IMR-90 (cell line): ENCODE data around the gene MCTP1. TPM values are rescaled to one million over a fixed set of nuclear protein-coding genes. Genes with fewer than 3 reads are reported as not detected.

Source experiments
- ATAC-seq: fragments of 200-7000 bp; cut with Tn5 transposase; 2 replicates; pipeline ENCODE4 v1.9.1; 2020; ENCODE audit warnings: low read depth, mild to moderate bottlenecking, moderate library complexity
- BruUV-seq: library from RNA; stranded (reverse); fragments of 400-500 nt; replicated peaks from 2 replicates; lab custom pipeline; 2021; lab: Mats Ljungman, UMichigan
- CTCF ChIA-PET: fragments of 300-600 bp; formaldehyde crosslinking; extraction: SDS; loops from one replicate; lab custom pipeline; 2021; ENCODE audit warnings: antibody characterized with exemption; lab: Yijun Ruan, JAX
- POLR2A ChIA-PET: fragments of 300-600 bp; sonication (Branson Sonifier 250); formaldehyde crosslinking; loops from one replicate; lab custom pipeline; 2022; ENCODE audit warnings: antibody characterized with exemption; ENCODE audit not compliant: unreplicated experiment; lab: Charles Lee
- DNase-seq: peaks from one replicate; pipeline ENCODE4 v3.0.0; 2013
- H2AFZ ChIP-seq: replicated peaks from 2 replicates; pipeline ENCODE3; 2013; ENCODE audit warnings: low read length, mild to moderate bottlenecking; ENCODE audit not compliant: poor library complexity
- H2AK5ac ChIP-seq: 2 replicates; pipeline ENCODE4 v1.6.1; 2013; ENCODE audit warnings: low read depth, low read length, inconsistent platforms
- H2AK9ac ChIP-seq: replicated peaks from 2 replicates; pipeline ENCODE3; 2013; ENCODE audit warnings: mild to moderate bottlenecking, low read depth, low read length, moderate library complexity; ENCODE audit not compliant: poor library complexity
- H2BK120ac ChIP-seq: 2 replicates; pipeline ENCODE4 v1.6.1; 2013; ENCODE audit warnings: low read depth, low read length, inconsistent platforms
- H2BK15ac ChIP-seq: 3 replicates; pipeline ENCODE4 v1.6.1; 2013; ENCODE audit warnings: low read depth, low read length, inconsistent platforms
- H2BK20ac ChIP-seq: 2 replicates; pipeline ENCODE4 v1.6.1; 2013; ENCODE audit warnings: low read depth, mild to moderate bottlenecking, inconsistent platforms, low read length, moderate library complexity
- H2BK5ac ChIP-seq: 2 replicates; pipeline ENCODE4 v1.6.1; 2013; ENCODE audit warnings: mild to moderate bottlenecking, low read depth, low read length, inconsistent platforms; ENCODE audit not compliant: poor library complexity, severe bottlenecking
- H3K14ac ChIP-seq: replicated peaks from 2 replicates; pipeline ENCODE4 v1.6.1; 2013; ENCODE audit warnings: low read depth, low read length, inconsistent platforms
- H3K18ac ChIP-seq: 2 replicates; pipeline ENCODE4 v1.6.1; 2013; ENCODE audit warnings: low read depth, low read length, control low read depth
- H3K23ac ChIP-seq: 2 replicates; pipeline ENCODE4 v1.6.1; 2013; ENCODE audit warnings: low read depth, low read length, inconsistent platforms
- H3K27ac ChIP-seq: 2 replicates; pipeline ENCODE4 v1.5.1; 2013; ENCODE audit warnings: mild to moderate bottlenecking, control low read depth, low read length; ENCODE audit not compliant: insufficient read depth
- H3K27me3 ChIP-seq: 2 replicates; pipeline ENCODE4 v1.6.1; 2013; ENCODE audit warnings: low read length; ENCODE audit not compliant: control insufficient read depth, insufficient read depth
- H3K36me3 ChIP-seq: 2 replicates; pipeline ENCODE4 v1.6.1; 2013; ENCODE audit warnings: low read length, mixed read lengths; ENCODE audit not compliant: control insufficient read depth, insufficient read depth
- H3K4ac ChIP-seq: 2 replicates; pipeline ENCODE4 v1.6.1; 2013; ENCODE audit warnings: low read depth, low read length, inconsistent platforms
- H3K4me1 ChIP-seq: 2 replicates; pipeline ENCODE4 v1.6.1; 2013; ENCODE audit warnings: low read length, mixed read lengths; ENCODE audit not compliant: control insufficient read depth, insufficient read depth
- H3K4me2 ChIP-seq: 2 replicates; pipeline ENCODE4 v1.6.1; 2013; ENCODE audit warnings: low read depth, mild to moderate bottlenecking, control low read depth, low read length, moderate library complexity
- H3K4me3 ChIP-seq: 2 replicates; pipeline ENCODE4 v1.5.1; 2013; ENCODE audit warnings: low read depth, mild to moderate bottlenecking, control low read depth, low read length, moderate library complexity; ENCODE audit not compliant: insufficient read depth
- H3K56ac ChIP-seq: 2 replicates; pipeline ENCODE4 v1.6.1; 2013; ENCODE audit warnings: low read length, inconsistent platforms; ENCODE audit not compliant: insufficient read depth; ENCODE audit errors: extremely low read depth
- H3K79me1 ChIP-seq, 2 experiments: 2 replicates each; pipeline ENCODE4 v1.6.1; 2013; ENCODE audit warnings: low read length in 2 of 2, inconsistent platforms in 1 of 2, low read depth in 1 of 2
- H3K9ac ChIP-seq: 2 replicates; pipeline ENCODE4 v1.6.1; 2013; ENCODE audit warnings: low read depth, low read length, control low read depth
- H3K9me1 ChIP-seq: 2 replicates; pipeline ENCODE4 v1.6.1; 2013; ENCODE audit warnings: low read length, inconsistent platforms; ENCODE audit not compliant: insufficient read depth
- H3K9me3 ChIP-seq: 2 replicates; pipeline ENCODE4 v1.6.1; 2013; ENCODE audit warnings: low read length; ENCODE audit not compliant: control insufficient read depth, insufficient read depth
- H4K20me1 ChIP-seq: 2 replicates; pipeline ENCODE4 v1.6.1; 2013; ENCODE audit warnings: low read length, inconsistent platforms; ENCODE audit not compliant: insufficient read depth
- H4K5ac ChIP-seq: 2 replicates; pipeline ENCODE4 v1.6.1; 2013; ENCODE audit warnings: mild to moderate bottlenecking, low read depth, low read length, control low read depth
- H4K8ac ChIP-seq, 2 experiments: 2 replicates each; pipeline ENCODE4 v1.6.1; 2013; ENCODE audit warnings: low read depth in 2 of 2, low read length in 2 of 2, control low read depth in 1 of 2, inconsistent platforms in 1 of 2
- H4K91ac ChIP-seq: 2 replicates; pipeline ENCODE4 v1.6.1; 2013; ENCODE audit warnings: low read depth, low read length, inconsistent platforms; ENCODE audit not compliant: insufficient read depth
- BHLHE40 ChIP-seq: fragments of 150-350 bp; IDR thresholded peaks from 2 replicates; pipeline ENCODE4 v1.6.1; 2016; ENCODE audit warnings: mild to moderate bottlenecking, low read depth, low read length
- CEBPB ChIP-seq: IDR thresholded peaks from 2 replicates; pipeline ENCODE4 v1.6.1; 2012; ENCODE audit warnings: low read depth, low read length, improper control_type of control experiment
- CHD1 ChIP-seq: IDR thresholded peaks from 2 replicates; pipeline ENCODE4 v1.6.1; 2012; ENCODE audit warnings: low read depth, low read length, improper control_type of control experiment
- CTCF ChIP-seq: conservative IDR thresholded peaks from 2 replicates; pipeline ENCODE4 v1.5.1; 2012; ENCODE audit warnings: mild to moderate bottlenecking, low read depth, low read length, improper control_type of control experiment
- FOS ChIP-seq: fragments of 150-350 bp; IDR thresholded peaks from 2 replicates; pipeline ENCODE4 v1.6.1; 2016; ENCODE audit warnings: low read depth, low read length
- MAFK ChIP-seq: IDR thresholded peaks from 2 replicates; pipeline ENCODE4 v1.6.1; 2012; ENCODE audit warnings: low read depth, low read length, improper control_type of control experiment
- MAZ ChIP-seq: IDR thresholded peaks from 2 replicates; pipeline ENCODE4 v1.6.1; 2012; ENCODE audit warnings: low read depth, mild to moderate bottlenecking, low read length, improper control_type of control experiment, moderate library complexity, borderline replicate concordance
- MXI1 ChIP-seq: IDR thresholded peaks from 2 replicates; pipeline ENCODE4 v1.6.1; 2012; ENCODE audit warnings: low read depth, mild to moderate bottlenecking, low read length, moderate library complexity, borderline replicate concordance
- POLR2A ChIP-seq: IDR thresholded peaks from 2 replicates; pipeline ENCODE4 v1.6.1; 2012; ENCODE audit warnings: mild to moderate bottlenecking, low read depth, low read length
- RAD21 ChIP-seq: IDR thresholded peaks from 2 replicates; pipeline ENCODE4 v1.6.1; 2012; ENCODE audit warnings: low read length, improper control_type of control experiment
- RCOR1 ChIP-seq: IDR thresholded peaks from 2 replicates; pipeline ENCODE4 v1.6.1; 2012; ENCODE audit warnings: mild to moderate bottlenecking, low read length, improper control_type of control experiment; ENCODE audit not compliant: insufficient replicate concordance
- RFX5 ChIP-seq: IDR thresholded peaks from 2 replicates; pipeline ENCODE4 v1.8.0; 2012; ENCODE audit warnings: low read depth, mild to moderate bottlenecking, low read length, moderate library complexity
- SMC3 ChIP-seq: fragments of 150-350 bp; IDR thresholded peaks from 2 replicates; pipeline ENCODE4 v1.6.1; 2016; ENCODE audit warnings: low read depth, mild to moderate bottlenecking, antibody characterized with exemption, low read length, moderate library complexity
- WGBS, 2 experiments: methylation state at CpG; one replicate each; pipeline versions ENCODE4 v1.1.5 to v1.1.7; 2013; ENCODE audit warnings: missing lambda C conversion rate in 2 of 2; ENCODE audit not compliant: insufficient read length in 1 of 2; ENCODE audit errors: extremely low coverage in 2 of 2; 5-methylcytosine and 5-hydroxymethylcytosine counted together
- dilution Hi-C: fragments of 300-500 bp; cut with HindIII; formaldehyde crosslinking; loops from one replicate; pipeline ENCODE4 v1.14.3; 2018; ENCODE audit warnings: low sequenced_read_pairs; ENCODE audit not compliant: unreplicated experiment
- in situ Hi-C: fragments of 300-500 bp; cut with MboI; formaldehyde crosslinking; loops from 3 replicates; pipeline ENCODE4 v1.14.3; 2019; ENCODE audit warnings: low sequenced_read_pairs, inconsistent platforms, mixed read lengths
- intact Hi-C: fragments of 100-400 bp; cut with micrococcal nuclease; formaldehyde crosslinking; loops from 2 replicates; pipeline ENCODE4 v1.10.0; 2022
- polyA plus RNA-seq, 3 experiments: library from polyadenylated mRNA; depleted of rRNA; stranded (reverse); fragments of >200 nt; gene quantifications; 2 replicates each; pipeline ENCODE4 v1.2.3, GENCODE V29; 2012; ENCODE audit warnings: low replicate concordance in 1 of 3
- total RNA-seq: library from RNA; depleted of rRNA; stranded (reverse); fragments of >200 nt; gene quantifications from 2 replicates; pipeline ENCODE4 v1.2.3, GENCODE V29; 2012
- TF ChIP-seq, protein P1 (sequence below): fragments of 150-350 bp; IDR thresholded peaks from 2 replicates; pipeline ENCODE4 v1.6.1; 2016; ENCODE audit warnings: low read depth, mild to moderate bottlenecking, low read length, moderate library complexity, borderline replicate concordance
- TF ChIP-seq, protein P2 (sequence below): fragments of 150-350 bp; IDR thresholded peaks from 2 replicates; pipeline ENCODE4 v1.6.1; 2017; ENCODE audit warnings: mild to moderate bottlenecking, antibody characterized with exemption, low read length, low read depth

MCTP1 gene
- total and polyA plus RNA-seq, 2 of the 4 experiments (the other 2 are of a cell fraction), result 0.21 TPM; not detected in 1

- Histone ChIP-seq H3K4ac (no peak overlapping the region), H3K9me3 (no peaks in the 10 kb centered on the region), H3K9ac (no peak overlapping the region), H2BK120ac (no peak overlapping the region), H3K14ac (no peak overlapping the region), H3K79me1 (no peaks in the 10 kb centered on the region), H4K20me1 (no peaks in the 10 kb centered on the region), H2AK9ac (no peak overlapping the region), H4K8ac (no peak overlapping the region), H2BK15ac (no peak overlapping the region), H3K4me2 (no peak overlapping the region), H2AK5ac (no peak overlapping the region), H4K91ac (no peak overlapping the region), H3K36me3 (no peaks in the 10 kb centered on the region), H3K27me3 (no peaks in the 10 kb centered on the region), H3K27ac (no peak overlapping the region), H2BK5ac (no peak overlapping the region), H2AFZ (no peak overlapping the region), H3K9me1 (no peaks in the 10 kb centered on the region), H3K4me3 (no peak overlapping the region), H3K18ac (no peak overlapping the region), H3K23ac (no peak overlapping the region), H4K5ac (no peak overlapping the region), H2BK20ac (no peak overlapping the region), H3K56ac (no peak overlapping the region), H3K4me1 (no peaks in the 10 kb centered on the region)
- ChIA-PET POLR2A (no interaction called here), CTCF (no interaction called here)
- ATAC-seq (no peak), DNase-seq (no peak)
- in situ Hi-C loops, result no loop called here
- no CpG with 5 or more reads among the region's 3 CpGs for WGBS, 2 experiments
- dilution Hi-C loops, result no loop called here
- TF ChIP-seq, protein P1, sequence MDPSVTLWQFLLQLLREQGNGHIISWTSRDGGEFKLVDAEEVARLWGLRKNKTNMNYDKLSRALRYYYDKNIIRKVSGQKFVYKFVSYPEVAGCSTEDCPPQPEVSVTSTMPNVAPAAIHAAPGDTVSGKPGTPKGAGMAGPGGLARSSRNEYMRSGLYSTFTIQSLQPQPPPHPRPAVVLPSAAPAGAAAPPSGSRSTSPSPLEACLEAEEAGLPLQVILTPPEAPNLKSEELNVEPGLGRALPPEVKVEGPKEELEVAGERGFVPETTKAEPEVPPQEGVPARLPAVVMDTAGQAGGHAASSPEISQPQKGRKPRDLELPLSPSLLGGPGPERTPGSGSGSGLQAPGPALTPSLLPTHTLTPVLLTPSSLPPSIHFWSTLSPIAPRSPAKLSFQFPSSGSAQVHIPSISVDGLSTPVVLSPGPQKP, result no peak
- no peak for TF ChIP-seq FOS
- TF ChIP-seq BHLHE40, result no peak
- no peak for TF ChIP-seq POLR2A
- no peak for TF ChIP-seq CHD1
- TF ChIP-seq CEBPB, result no peak
- no peak for TF ChIP-seq RFX5
- TF ChIP-seq CTCF, result no peak
- TF ChIP-seq, protein P2, sequence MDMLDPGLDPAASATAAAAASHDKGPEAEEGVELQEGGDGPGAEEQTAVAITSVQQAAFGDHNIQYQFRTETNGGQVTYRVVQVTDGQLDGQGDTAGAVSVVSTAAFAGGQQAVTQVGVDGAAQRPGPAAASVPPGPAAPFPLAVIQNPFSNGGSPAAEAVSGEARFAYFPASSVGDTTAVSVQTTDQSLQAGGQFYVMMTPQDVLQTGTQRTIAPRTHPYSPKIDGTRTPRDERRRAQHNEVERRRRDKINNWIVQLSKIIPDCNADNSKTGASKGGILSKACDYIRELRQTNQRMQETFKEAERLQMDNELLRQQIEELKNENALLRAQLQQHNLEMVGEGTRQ, result no peak
- TF ChIP-seq RAD21, result no peak
- no peak for TF ChIP-seq MAZ
- TF ChIP-seq MAFK, result no peak
- no peak for TF ChIP-seq RCOR1
- no peak for TF ChIP-seq SMC3
- TF ChIP-seq MXI1, result no peak
- intact Hi-C loops, result no loop called here
- BruUV-seq, result no TSS peak
Observed at GRCh38 chr5:95142145-95142544, 142.7 kb downstream of the MCTP1 start.
